Epithelial cell of prostate (primary cell): Measurements from ENCODE around the gene KCTD19.

Source experiments
- DNase-seq: peaks from one replicate; pipeline ENCODE4 v3.0.0-alpha.2; 2011; ENCODE audit warnings: low read depth, low spot score
- H3K27ac ChIP-seq: fragments of 450-650 bp; 2 replicates; pipeline ENCODE4 v1.5.1; 2017; ENCODE audit warnings: mild to moderate bottlenecking

Gene KCTD19

GRCh38 chr16:67264866-67265265 is 61.7 kb downstream of the KCTD19 start:
- H3K27ac ChIP-seq, result no peak overlapping the region
- DNase-seq, result no peak

GRCh38 chr16:67264277-67264676 is 62.3 kb downstream of the KCTD19 start:
- H3K27ac ChIP-seq, result no peak overlapping the region
- DNase-seq, result no peak

- no peak overlapping the region for H3K27ac ChIP-seq
Measured at GRCh38 chr16:67263201-67263600, 63.3 kb downstream of the KCTD19 start.

GRCh38 chr16:67260426-67261063 is 66.0 kb downstream of the KCTD19 start:
- no peak for DNase-seq
- H3K27ac ChIP-seq, result no peak overlapping the region

More at GRCh38 chr16:67263201-67263600, 63.3 kb downstream of the KCTD19 start:
- no peak for DNase-seq

GRCh38 chr16:67259705-67260104 is 66.8 kb downstream of the KCTD19 start:
- no peak overlapping the region for H3K27ac ChIP-seq
- DNase-seq, result no peak

- no peak for DNase-seq
- no peak overlapping the region for H3K27ac ChIP-seq
Measured at GRCh38 chr16:67258161-67258835, 68.2 kb downstream of the KCTD19 start.

- no peak for DNase-seq
Measured at GRCh38 chr16:67257486-67258160, 68.9 kb downstream of the KCTD19 start.

GRCh38 chr16:67256701-67257230 is 69.8 kb downstream of the KCTD19 start:
- no peak overlapping the region for H3K27ac ChIP-seq
- no peak for DNase-seq

More at GRCh38 chr16:67257486-67258160, 68.9 kb downstream of the KCTD19 start:
- H3K27ac ChIP-seq, result no peak overlapping the region

GRCh38 chr16:67255553-67256221 is 70.9 kb downstream of the KCTD19 start:
- DNase-seq, result no peak
- H3K27ac ChIP-seq, result no peak overlapping the region

GRCh38 chr16:67254801-67255552 is 71.6 kb downstream of the KCTD19 start:
- no peak for DNase-seq
- H3K27ac ChIP-seq, result no peak overlapping the region

- no peak overlapping the region for H3K27ac ChIP-seq
Measured at GRCh38 chr16:67252609-67253497, 73.7 kb downstream of the KCTD19 start.

GRCh38 chr16:67250045-67250327 is 76.6 kb downstream of the KCTD19 start:
- no peak overlapping the region for H3K27ac ChIP-seq
- DNase-seq, result no peak

More at GRCh38 chr16:67252609-67253497, 73.7 kb downstream of the KCTD19 start:
- no peak for DNase-seq

GRCh38 chr16:67249178-67250044 is 77.1 kb downstream of the KCTD19 start:
- no peak overlapping the region for H3K27ac ChIP-seq
- DNase-seq, result no peak

- H3K27ac ChIP-seq, result no peak within 1 kb of the TSS
- no peak for DNase-seq
Measured at GRCh38 chr16:67248401-67249177, 78.0 kb downstream of the KCTD19 start, which contains the start of gene SLC9A5. SLC9A5 (plus strand) TSS chr16:67248979; CDS start chr16:67249015, 36 bp downstream.

- no peak for DNase-seq
- no peak overlapping the region for H3K27ac ChIP-seq
Measured at GRCh38 chr16:67248073-67248400, 78.5 kb downstream of the KCTD19 start.

GRCh38 chr16:67247192-67248072 is 79.1 kb downstream of the KCTD19 start, which contains the start of gene FHOD1:
FHOD1 (minus strand) TSS chr16:67247481; CDS start chr16:67247410, 71 bp downstream.
- peak within 1 kb of the TSS; percentile 95 for H3K27ac ChIP-seq
- no peak for DNase-seq
